Epithelial cell of proximal tubule (primary cell): Measurements from ENCODE around the gene NUPR1. TPM values are rescaled to one million over a fixed set of nuclear protein-coding genes. Genes with fewer than 3 reads are reported as not detected.
"Not testable (repeated sequence)": the region's sequence is repeated elsewhere in the genome, so short reads cannot be mapped to it uniquely, and the experiment has no call there.

Source experiments
- DNase-seq: peaks from one replicate; pipeline ENCODE4 v3.0.0-alpha.2; 2011; ENCODE audit warnings: low read depth
- H3K4me3 ChIP-seq: 2 replicates; pipeline ENCODE4 v1.5.1; 2011; ENCODE audit warnings: low read depth, mild to moderate bottlenecking, low read length
- total RNA-seq: library from RNA; depleted of rRNA; stranded (reverse); fragments of >200 nt; gene quantifications from 2 replicates; pipeline ENCODE4 v1.2.3, GENCODE V29; 2015
- TF ChIP-seq, protein P1 (sequence below): conservative IDR thresholded peaks from 2 replicates; pipeline ENCODE4 v1.5.1; 2012; ENCODE audit warnings: low read depth, mild to moderate bottlenecking, low read length

The NUPR1 gene
- total RNA-seq, 1 donor from 2014 or later, result not detected

DNA sequence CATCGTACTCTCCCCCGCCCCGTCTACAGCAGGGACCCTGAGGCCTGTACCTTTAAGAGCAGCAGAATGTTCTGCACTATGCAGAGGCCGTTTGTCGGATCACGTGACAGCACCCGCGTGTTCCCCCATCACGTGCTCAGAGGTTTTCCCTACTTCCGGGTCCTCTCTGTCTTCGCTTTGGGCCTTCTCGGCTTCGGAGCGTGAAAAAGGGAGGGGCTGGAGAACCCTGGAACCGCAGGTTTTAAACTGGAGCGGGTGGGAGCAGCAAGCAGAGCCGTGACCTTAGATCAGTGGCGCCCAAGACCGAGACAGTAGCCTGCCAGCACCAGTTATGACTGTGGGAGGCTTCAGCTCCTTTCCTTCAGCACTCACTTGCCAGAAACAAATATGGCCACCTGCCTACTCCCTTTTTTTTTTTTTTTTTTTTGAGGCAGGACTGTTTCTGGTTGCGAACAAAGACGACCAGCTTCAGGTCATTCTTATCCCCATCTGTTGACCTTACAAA lies 46.8 kb downstream of the NUPR1 start, which contains the start of gene CLN3:
CLN3 (minus strand) TSS at position 105 of the 505 bp plus-strand sequence. CDS start 315 bp downstream, outside the sequence.
- peak; percentile 70 for DNase-seq
- TF ChIP-seq, protein P1, sequence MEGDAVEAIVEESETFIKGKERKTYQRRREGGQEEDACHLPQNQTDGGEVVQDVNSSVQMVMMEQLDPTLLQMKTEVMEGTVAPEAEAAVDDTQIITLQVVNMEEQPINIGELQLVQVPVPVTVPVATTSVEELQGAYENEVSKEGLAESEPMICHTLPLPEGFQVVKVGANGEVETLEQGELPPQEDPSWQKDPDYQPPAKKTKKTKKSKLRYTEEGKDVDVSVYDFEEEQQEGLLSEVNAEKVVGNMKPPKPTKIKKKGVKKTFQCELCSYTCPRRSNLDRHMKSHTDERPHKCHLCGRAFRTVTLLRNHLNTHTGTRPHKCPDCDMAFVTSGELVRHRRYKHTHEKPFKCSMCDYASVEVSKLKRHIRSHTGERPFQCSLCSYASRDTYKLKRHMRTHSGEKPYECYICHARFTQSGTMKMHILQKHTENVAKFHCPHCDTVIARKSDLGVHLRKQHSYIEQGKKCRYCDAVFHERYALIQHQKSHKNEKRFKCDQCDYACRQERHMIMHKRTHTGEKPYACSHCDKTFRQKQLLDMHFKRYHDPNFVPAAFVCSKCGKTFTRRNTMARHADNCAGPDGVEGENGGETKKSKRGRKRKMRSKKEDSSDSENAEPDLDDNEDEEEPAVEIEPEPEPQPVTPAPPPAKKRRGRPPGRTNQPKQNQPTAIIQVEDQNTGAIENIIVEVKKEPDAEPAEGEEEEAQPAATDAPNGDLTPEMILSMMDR, result no peak

DNA sequence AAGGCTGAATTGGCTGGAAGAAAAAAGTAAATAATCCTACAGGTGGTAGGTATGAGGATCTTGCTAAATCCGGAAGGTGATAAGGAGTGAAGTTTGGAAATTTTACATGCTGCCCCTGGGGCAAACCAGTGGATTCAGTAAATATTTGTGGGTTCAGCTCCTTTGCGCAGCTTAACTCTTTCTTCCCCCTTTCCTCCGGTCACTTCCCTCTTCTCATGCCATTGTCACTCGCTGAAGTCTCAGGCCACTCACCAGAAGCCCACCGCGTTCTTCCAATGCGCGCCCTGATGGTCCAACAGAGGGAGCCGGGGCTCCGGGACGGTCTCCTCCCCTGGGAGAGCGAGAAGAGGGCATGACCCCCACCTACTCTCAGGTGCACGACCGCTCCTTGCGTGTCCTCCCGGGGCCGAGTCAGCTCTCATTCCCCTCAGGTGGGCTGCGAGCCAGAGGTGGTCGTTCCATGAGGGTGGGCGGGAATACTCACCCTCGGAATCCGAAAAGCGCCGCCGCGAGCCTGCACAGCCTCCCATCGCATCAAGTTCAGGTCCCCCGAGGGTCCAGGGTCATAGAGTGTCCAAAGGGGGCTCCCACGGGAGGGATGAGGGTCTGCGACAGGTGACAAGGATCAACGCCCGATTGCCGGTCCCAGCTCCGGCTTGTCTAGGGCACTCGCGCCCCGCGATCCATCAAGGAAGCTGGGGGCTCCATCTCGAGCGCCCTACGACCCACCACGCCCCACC lies 47.4 kb downstream of the NUPR1 start:
- H3K4me3 ChIP-seq, result peak overlapping the region; percentile 99
- TF ChIP-seq, protein P1, result peak; percentile 50
- no peak for DNase-seq

More for the DNA sequence above, 46.8 kb downstream of the NUPR1 start, which contains the start of gene CLN3:
- peak within 1 kb of the TSS; percentile 99 for H3K4me3 ChIP-seq

DNA sequence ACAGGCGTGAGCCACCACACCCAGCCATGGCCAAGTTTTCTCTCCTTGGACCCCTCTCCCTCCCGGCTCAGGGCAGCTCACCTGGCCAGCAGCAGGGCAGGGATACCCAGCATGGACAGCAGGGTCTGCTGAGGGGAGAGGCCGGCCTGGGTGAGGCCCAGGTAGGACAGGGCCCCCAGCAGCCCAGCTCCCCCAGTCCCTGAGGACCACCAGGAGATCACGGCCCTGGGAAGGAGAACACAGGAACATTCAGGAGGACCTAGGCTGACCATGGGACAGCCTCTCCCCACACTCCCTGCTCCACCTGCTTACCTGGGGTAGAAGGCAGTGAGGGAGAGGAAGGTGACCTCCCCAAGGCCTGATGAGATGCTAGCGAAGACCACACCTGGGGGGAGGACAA lies 52.5 kb downstream of the NUPR1 start:
- DNase-seq, result no peak

DNA sequence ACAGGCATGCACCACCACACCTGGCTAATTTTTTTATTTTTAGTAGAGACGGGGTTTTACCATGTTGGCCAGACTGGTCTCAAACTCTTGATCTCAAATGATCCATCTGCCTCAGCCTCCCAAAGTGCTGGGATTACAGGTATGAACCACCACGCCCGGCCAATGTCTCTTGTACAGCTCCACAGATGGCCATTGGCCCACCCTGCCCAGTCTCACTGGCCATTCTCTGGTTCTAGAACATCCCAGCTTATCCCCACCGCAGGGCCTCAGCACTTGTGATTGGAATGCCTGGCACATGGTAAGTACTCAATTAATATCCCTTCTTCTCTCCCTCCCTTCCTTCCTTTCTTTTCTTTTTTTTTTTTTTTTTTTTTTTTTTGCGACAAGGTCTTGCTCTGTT lies 55.4 kb downstream of the NUPR1 start:
- H3K4me3 ChIP-seq, DNase-seq: not testable (repeated sequence)

More for the DNA sequence above, 52.5 kb downstream of the NUPR1 start:
- TF ChIP-seq, protein P1, result no peak
- H3K4me3 ChIP-seq, result no peak overlapping the region

Other genes starting within 250 kb of the NUPR1 start
- gene SBK1, start 246.4 kb downstream of the NUPR1 start, total RNA-seq, result 1.4 and 4.8 TPM in 2 replicates
- gene NPIPB6, start 175.5 kb downstream of the NUPR1 start, total RNA-seq, result 0.07 and 0.29 TPM in 2 replicates
- gene EIF3CL, start 135.1 kb downstream of the NUPR1 start, total RNA-seq, result 132 and 175 TPM in 2 replicates
- gene NPIPB7, start 66.6 kb downstream of the NUPR1 start, total RNA-seq, result not detected in 2 replicates
- 15.5 and 16.0 TPM in 2 replicates for gene CLN3, start 46.9 kb downstream of the NUPR1 start, total RNA-seq
- gene APOBR, start 44.3 kb downstream of the NUPR1 start, total RNA-seq, result not detected in 2 replicates
- gene IL27, start 32.1 kb downstream of the NUPR1 start, total RNA-seq, result not detected in 2 replicates
- 17.4 and 18.7 TPM in 2 replicates for gene SGF29, start 14.9 kb upstream of the NUPR1 start, total RNA-seq
- gene SULT1A2, start 58.1 kb upstream of the NUPR1 start, total RNA-seq, result 0.17 TPM in 1 of 2 replicates, not detected in the other
- 0.72 and 8.6 TPM in 2 replicates for gene SULT1A1, start 71.1 kb upstream of the NUPR1 start, total RNA-seq
- gene NPIPB8, start 99.1 kb upstream of the NUPR1 start, total RNA-seq, result not detected in 2 replicates
- 178 and 287 TPM in 2 replicates for gene EIF3C, start 172.5 kb upstream of the NUPR1 start, total RNA-seq
- not detected in 2 replicates for gene NPIPB9, start 212.8 kb upstream of the NUPR1 start, total RNA-seq